Endothelial cell (in vitro differentiated cells): ENCODE data around the gene PLEKHM2. TPM values are rescaled to one million over a fixed set of nuclear protein-coding genes. Genes with fewer than 3 reads are reported as not detected.
A peak's percentile ranks its signal among the peaks of the same experiment; 100 is the strongest.

Experiments
- DNase-seq: peaks from one replicate; pipeline ENCODE4 v3.0.0; 2021; ENCODE audit warnings: low spot score
- H3K27ac Mint-ChIP-seq: one replicate; pipeline ENCODE4 v1.8.0; 2021; ENCODE audit warnings: mixed read lengths, inconsistent platforms; ENCODE audit not compliant: unreplicated experiment
- H3K27me3 Mint-ChIP-seq: one replicate; pipeline ENCODE4 v1.8.0; 2021; ENCODE audit warnings: mild to moderate bottlenecking, moderate library complexity, mixed read lengths, inconsistent platforms; ENCODE audit not compliant: unreplicated experiment
- H3K36me3 Mint-ChIP-seq: one replicate; pipeline ENCODE4 v1.8.0; 2021; ENCODE audit warnings: mild to moderate bottlenecking, low read depth, mixed read lengths, inconsistent platforms; ENCODE audit not compliant: unreplicated experiment
- H3K4me1 Mint-ChIP-seq: one replicate; pipeline ENCODE4 v1.8.0; 2021; ENCODE audit warnings: mild to moderate bottlenecking, mixed read lengths, inconsistent platforms; ENCODE audit not compliant: unreplicated experiment
- H3K4me3 Mint-ChIP-seq: one replicate; pipeline ENCODE4 v1.8.0; 2021; ENCODE audit warnings: mild to moderate bottlenecking, mixed read lengths, inconsistent platforms; ENCODE audit not compliant: unreplicated experiment
- H3K9me3 Mint-ChIP-seq: one replicate; pipeline ENCODE4 v1.8.0; 2021; ENCODE audit warnings: mixed read lengths, inconsistent platforms; ENCODE audit not compliant: unreplicated experiment
- total RNA-seq: library from RNA; stranded (reverse); fragmentation: NEBNext Ultra II Directional; extraction: Animal tissue kit (Norgen Biotek cat#: 25700); gene quantifications from one replicate; pipeline ENCODE4 v1.2.1, GENCODE V29; 2021; ENCODE audit not compliant: unreplicated experiment
- TF ChIP-seq, protein P1 (sequence below): fragments of 200-600 bp; sonication (generic); IDR thresholded peaks from one replicate; pipeline ENCODE4 v1.5.0; 2021; ENCODE audit warnings: antibody characterized with exemption; ENCODE audit not compliant: unreplicated experiment

PLEKHM2 gene
- total RNA-seq, 1 donor from 2014 or later: 82.3 TPM

DNA sequence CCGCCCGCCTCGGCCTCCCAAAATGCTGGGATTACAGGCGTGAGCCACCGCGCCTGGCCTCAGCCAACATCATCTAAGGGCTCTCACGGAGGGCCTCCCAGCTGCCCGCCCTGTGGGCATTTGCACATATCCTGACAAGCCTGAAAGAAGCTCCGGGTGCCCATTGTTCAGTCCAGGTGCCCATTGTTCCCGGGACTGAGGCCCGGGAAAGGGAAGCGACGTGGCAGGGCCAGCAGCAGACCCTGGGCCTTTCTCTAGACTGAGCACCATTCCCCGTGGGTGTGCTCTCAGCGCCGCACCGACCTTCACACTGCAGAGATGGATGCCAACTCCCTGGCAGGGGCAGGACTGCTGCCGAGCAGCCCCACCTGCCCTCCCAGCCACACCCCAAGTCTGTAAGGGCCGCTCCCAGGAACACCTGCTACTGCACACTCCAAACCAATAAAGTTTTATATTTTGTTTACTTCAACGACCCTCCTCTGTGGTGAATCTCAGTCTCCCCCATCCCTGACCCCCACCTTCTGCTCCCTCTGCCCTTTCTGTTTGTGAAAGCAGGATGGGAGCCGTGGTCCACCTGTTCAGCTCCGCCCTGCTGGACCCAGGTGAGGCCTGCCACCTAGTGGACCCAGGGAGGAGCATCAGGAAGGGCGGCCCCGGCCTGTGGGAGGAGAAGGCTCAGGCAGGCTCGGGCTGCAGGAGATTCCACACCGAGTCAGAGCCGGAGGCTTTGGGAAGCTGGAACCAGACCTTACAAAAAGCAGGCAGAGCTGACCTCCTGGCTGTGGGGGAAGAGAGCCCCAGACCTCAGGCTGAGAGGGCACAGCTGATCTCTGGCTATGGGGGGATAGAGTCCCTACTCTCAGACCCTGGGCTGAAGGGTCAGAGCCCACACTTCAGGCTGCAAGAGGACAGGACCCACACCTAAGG, 57.1 kb downstream of the PLEKHM2 start:
- H3K9me3 Mint-ChIP-seq: no peaks in the 10 kb centered on the region
- peaks cover 12% of the 10 kb centered on the region for H3K27me3 Mint-ChIP-seq
- DNase-seq: peak; percentile 75
- H3K4me1 Mint-ChIP-seq: no peaks in the 10 kb centered on the region
- TF ChIP-seq, protein P1, sequence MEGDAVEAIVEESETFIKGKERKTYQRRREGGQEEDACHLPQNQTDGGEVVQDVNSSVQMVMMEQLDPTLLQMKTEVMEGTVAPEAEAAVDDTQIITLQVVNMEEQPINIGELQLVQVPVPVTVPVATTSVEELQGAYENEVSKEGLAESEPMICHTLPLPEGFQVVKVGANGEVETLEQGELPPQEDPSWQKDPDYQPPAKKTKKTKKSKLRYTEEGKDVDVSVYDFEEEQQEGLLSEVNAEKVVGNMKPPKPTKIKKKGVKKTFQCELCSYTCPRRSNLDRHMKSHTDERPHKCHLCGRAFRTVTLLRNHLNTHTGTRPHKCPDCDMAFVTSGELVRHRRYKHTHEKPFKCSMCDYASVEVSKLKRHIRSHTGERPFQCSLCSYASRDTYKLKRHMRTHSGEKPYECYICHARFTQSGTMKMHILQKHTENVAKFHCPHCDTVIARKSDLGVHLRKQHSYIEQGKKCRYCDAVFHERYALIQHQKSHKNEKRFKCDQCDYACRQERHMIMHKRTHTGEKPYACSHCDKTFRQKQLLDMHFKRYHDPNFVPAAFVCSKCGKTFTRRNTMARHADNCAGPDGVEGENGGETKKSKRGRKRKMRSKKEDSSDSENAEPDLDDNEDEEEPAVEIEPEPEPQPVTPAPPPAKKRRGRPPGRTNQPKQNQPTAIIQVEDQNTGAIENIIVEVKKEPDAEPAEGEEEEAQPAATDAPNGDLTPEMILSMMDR: peak; percentile 65
- no peak overlapping the region for H3K27ac Mint-ChIP-seq
- H3K36me3 Mint-ChIP-seq: no peaks in the 10 kb centered on the region
- no peak overlapping the region for H3K4me3 Mint-ChIP-seq

DNA sequence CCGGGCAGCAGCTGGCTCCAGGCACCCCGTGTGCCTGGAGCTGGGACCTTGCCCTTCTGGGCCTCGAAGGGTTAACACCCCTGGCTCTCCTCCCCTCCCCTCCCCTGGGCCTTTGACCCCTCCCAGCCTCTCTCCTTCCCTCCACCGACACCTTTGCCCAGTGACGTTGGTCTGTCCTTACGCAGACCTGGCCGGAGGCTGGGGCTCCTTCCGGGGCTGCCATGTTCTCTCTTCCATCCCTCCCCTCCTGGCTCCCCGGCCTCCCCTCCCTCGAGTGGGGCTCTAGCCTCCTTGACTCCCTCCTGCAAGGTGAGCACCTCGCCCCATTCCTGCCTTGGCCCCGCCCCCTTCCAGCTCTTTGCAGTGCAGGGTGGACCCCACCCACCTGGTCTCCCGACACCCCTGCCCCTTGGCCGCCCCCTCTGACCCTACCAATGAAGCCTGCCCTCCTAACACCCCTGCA, 58.2 kb downstream of the PLEKHM2 start, which contains the start of gene TMEM82:
Gene TMEM82, plus strand, starts transcription at position 161 of the 463 bp plus-strand sequence. Its CDS starts 61 bp downstream, at position 222.
- H3K36me3 Mint-ChIP-seq: no peaks in the 10 kb centered on the region
- H3K4me3 Mint-ChIP-seq: no peak within 1 kb of the TSS
- no peak within 1 kb of the TSS for H3K27ac Mint-ChIP-seq
- no peaks in the 10 kb centered on the region for H3K4me1 Mint-ChIP-seq
- DNase-seq: no peak
- TF ChIP-seq, protein P1: no peak
- H3K9me3 Mint-ChIP-seq: no peaks in the 10 kb centered on the region
- H3K27me3 Mint-ChIP-seq: peaks cover 11% of the 10 kb centered on the region

DNA sequence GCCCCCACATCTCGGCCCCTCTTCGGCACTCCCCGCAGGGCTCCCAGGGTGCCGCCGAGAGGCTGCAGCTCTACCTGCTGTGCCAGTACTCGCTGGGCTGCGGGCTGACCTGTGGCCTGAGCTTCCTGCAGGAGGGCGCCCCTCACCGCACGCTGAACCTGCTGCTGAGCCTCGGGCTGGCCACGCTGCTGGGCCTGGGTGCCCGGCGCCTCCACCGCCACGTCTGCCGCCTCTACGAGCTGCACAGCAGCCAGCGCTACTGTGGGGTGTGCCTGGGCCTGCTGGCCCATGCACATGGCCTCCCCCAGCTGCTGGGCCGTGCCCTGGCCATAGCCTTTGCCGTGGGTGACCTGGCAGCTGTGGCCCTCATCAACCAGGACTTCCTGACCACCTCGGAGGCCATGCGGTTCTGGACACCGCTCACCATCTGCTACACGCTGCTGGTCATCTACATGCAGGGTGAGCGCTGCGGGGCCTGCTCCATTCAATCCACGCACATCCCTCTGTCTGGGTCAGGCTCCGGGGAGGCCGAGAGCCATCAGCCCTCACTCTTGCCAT, 60.1 kb downstream of the PLEKHM2 start:
- DNase-seq: no peak
- Mint-ChIP-seq H3K27me3 (peaks cover 9% of the 10 kb centered on the region), H3K9me3 (no peaks in the 10 kb centered on the region), H3K36me3 (no peaks in the 10 kb centered on the region), H3K27ac (no peak overlapping the region), H3K4me1 (peaks cover 8% of the 10 kb centered on the region), H3K4me3 (no peak overlapping the region)
- TF ChIP-seq, protein P1: no peak

DNA sequence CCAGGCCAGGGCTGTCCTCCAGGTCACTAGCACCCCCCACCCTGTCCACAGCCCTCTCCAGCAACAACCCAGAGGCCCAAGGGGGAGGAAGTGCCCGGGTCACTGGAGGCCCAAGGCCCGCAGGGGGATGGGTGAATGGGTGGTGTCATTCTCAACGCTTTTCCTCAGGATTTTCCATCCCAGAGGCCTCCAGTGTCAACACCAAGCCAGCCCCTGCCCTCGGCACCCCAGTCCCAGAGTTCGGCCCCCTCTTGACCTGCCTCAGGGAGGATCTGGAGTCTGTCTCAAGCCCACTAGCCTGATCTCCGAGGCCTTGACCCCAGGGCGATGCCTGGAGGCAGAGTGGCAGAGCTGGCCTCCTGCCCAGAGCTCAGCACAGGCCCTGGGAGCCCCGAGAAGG, 63.3 kb downstream of the PLEKHM2 start:
- Mint-ChIP-seq H3K27me3 (peaks cover 13% of the 10 kb centered on the region), H3K4me3 (no peak overlapping the region), H3K9me3 (no peaks in the 10 kb centered on the region), H3K27ac (no peak overlapping the region), H3K4me1 (peaks cover 8% of the 10 kb centered on the region), H3K36me3 (no peaks in the 10 kb centered on the region)
- DNase-seq: no peak
- TF ChIP-seq, protein P1: no peak

DNA sequence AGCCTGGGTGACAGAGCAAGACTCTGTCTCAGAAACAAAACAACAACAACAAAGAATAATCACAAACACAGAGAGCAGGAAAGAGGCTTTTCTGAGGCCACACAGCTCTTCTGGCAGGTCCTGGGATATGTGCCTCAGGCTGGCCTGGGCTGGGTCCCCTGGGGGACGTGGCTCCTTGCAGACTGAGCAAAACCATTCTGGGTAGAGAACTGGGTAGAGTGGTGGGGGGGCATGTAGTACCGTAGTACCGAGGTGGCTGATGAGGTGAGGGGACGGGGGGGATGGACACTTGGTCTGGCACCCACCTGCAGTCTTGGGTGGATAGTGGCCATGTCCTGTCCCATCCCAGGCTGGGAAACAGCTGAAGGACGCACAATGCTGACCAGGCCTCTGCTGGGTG, 64.1 kb downstream of the PLEKHM2 start:
- Mint-ChIP-seq H3K36me3 (no peaks in the 10 kb centered on the region), H3K4me3 (no peak overlapping the region), H3K4me1 (peaks cover 8% of the 10 kb centered on the region), H3K27me3 (peaks cover 13% of the 10 kb centered on the region), H3K9me3 (no peaks in the 10 kb centered on the region), H3K27ac (no peak overlapping the region)
- TF ChIP-seq, protein P1: no peak
- DNase-seq: no peak
